ENCODE data around the gene PRDX5.

- no peak for TF ChIP-seq MAX (IDR thresholded peaks at IDR 0.05)
- TF ChIP-seq, protein P1, sequence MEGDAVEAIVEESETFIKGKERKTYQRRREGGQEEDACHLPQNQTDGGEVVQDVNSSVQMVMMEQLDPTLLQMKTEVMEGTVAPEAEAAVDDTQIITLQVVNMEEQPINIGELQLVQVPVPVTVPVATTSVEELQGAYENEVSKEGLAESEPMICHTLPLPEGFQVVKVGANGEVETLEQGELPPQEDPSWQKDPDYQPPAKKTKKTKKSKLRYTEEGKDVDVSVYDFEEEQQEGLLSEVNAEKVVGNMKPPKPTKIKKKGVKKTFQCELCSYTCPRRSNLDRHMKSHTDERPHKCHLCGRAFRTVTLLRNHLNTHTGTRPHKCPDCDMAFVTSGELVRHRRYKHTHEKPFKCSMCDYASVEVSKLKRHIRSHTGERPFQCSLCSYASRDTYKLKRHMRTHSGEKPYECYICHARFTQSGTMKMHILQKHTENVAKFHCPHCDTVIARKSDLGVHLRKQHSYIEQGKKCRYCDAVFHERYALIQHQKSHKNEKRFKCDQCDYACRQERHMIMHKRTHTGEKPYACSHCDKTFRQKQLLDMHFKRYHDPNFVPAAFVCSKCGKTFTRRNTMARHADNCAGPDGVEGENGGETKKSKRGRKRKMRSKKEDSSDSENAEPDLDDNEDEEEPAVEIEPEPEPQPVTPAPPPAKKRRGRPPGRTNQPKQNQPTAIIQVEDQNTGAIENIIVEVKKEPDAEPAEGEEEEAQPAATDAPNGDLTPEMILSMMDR (IDR thresholded peaks at IDR 0.05 in 2 of 3, conservative IDR thresholded peaks at IDR 0.05 in 1 of 3; ENCODE audit: borderline replicate concordance in 1 of 3, insufficient read depth in 1 of 3, low read depth in 2 of 3, low read length in 2 of 3) = no peak
- TF ChIP-seq POLR2AphosphoS5 (IDR thresholded peaks at IDR 0.05; ENCODE audit: low read depth, low read length) = no peak
- no peak for TF ChIP-seq EZH2 (IDR thresholded peaks at IDR 0.05)
- TF ChIP-seq, protein P2, sequence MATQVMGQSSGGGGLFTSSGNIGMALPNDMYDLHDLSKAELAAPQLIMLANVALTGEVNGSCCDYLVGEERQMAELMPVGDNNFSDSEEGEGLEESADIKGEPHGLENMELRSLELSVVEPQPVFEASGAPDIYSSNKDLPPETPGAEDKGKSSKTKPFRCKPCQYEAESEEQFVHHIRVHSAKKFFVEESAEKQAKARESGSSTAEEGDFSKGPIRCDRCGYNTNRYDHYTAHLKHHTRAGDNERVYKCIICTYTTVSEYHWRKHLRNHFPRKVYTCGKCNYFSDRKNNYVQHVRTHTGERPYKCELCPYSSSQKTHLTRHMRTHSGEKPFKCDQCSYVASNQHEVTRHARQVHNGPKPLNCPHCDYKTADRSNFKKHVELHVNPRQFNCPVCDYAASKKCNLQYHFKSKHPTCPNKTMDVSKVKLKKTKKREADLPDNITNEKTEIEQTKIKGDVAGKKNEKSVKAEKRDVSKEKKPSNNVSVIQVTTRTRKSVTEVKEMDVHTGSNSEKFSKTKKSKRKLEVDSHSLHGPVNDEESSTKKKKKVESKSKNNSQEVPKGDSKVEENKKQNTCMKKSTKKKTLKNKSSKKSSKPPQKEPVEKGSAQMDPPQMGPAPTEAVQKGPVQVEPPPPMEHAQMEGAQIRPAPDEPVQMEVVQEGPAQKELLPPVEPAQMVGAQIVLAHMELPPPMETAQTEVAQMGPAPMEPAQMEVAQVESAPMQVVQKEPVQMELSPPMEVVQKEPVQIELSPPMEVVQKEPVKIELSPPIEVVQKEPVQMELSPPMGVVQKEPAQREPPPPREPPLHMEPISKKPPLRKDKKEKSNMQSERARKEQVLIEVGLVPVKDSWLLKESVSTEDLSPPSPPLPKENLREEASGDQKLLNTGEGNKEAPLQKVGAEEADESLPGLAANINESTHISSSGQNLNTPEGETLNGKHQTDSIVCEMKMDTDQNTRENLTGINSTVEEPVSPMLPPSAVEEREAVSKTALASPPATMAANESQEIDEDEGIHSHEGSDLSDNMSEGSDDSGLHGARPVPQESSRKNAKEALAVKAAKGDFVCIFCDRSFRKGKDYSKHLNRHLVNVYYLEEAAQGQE (IDR thresholded peaks at IDR 0.05; ENCODE audit: low read depth) = no peak
- TF ChIP-seq POLR2A (IDR thresholded peaks at IDR 0.05; ENCODE audit: borderline replicate concordance, extremely low read depth, insufficient read depth, insufficient read length) = no peak
- TF ChIP-seq JUND (IDR thresholded peaks at IDR 0.05) = no peak
- TF ChIP-seq SIN3A (IDR thresholded peaks at IDR 0.05; ENCODE audit: low read depth) = no peak
- TF ChIP-seq EGR1 (IDR thresholded peaks at IDR 0.05; ENCODE audit: low read depth) = no peak
- no peak for TF ChIP-seq TCF7L2 (IDR thresholded peaks at IDR 0.05; ENCODE audit: borderline replicate concordance, extremely low read depth, insufficient read depth, insufficient read length)
- no peak for TF ChIP-seq ZFX (IDR thresholded peaks at IDR 0.05)
These were observed 23.1 kb upstream of the PRDX5 start for GRCh38 chr11:64294774-64295173.

All from HCT116 (cell line).